ENCODE results near the gene MYOZ2.

The MYOZ2 gene

GRCh38 chr4:119197772-119198212 is 62.2 kb downstream of the MYOZ2 start:
- DNase-seq (ENCODE audit: low read depth), result no peak

- DNase-seq (ENCODE audit: low read depth), result no peak
Observed at GRCh38 chr4:119204916-119205315, 69.3 kb downstream of the MYOZ2 start.

GRCh38 chr4:119205690-119206089 is 70.1 kb downstream of the MYOZ2 start:
- DNase-seq (ENCODE audit: low read depth), result no peak

GRCh38 chr4:119206178-119206577 is 70.5 kb downstream of the MYOZ2 start:
- DNase-seq (ENCODE audit: low read depth), result no peak

GRCh38 chr4:119207051-119207450 is 71.4 kb downstream of the MYOZ2 start:
- DNase-seq (ENCODE audit: low read depth), result no peak

- DNase-seq (ENCODE audit: low read depth), result peak; percentile 71
Observed at GRCh38 chr4:119209077-119209476, 73.4 kb downstream of the MYOZ2 start.

- DNase-seq (ENCODE audit: low read depth), result no peak
Observed at GRCh38 chr4:119209586-119209985, 74.0 kb downstream of the MYOZ2 start.

GRCh38 chr4:119210775-119211174 is 75.1 kb downstream of the MYOZ2 start:
- DNase-seq (ENCODE audit: low read depth), result no peak

- no peak for DNase-seq (ENCODE audit: low read depth)
Observed at GRCh38 chr4:119211867-119212233, 76.2 kb downstream of the MYOZ2 start.

- DNase-seq (ENCODE audit: low read depth), result peak; percentile 98
Observed at GRCh38 chr4:119212234-119212963, 76.8 kb downstream of the MYOZ2 start, which contains the start of gene USP53. Gene USP53 (plus strand): TSS chr4:119212713. CDS start chr4:119239760, 27,047 bp downstream.

- DNase-seq (ENCODE audit: low read depth), result peak; percentile 33
Observed at GRCh38 chr4:119212964-119213606, 77.5 kb downstream of the MYOZ2 start.

GRCh38 chr4:119218093-119218492 is 82.5 kb downstream of the MYOZ2 start:
- no peak for DNase-seq (ENCODE audit: low read depth)

- no peak for DNase-seq (ENCODE audit: low read depth)
Observed at GRCh38 chr4:119221412-119221811, 85.8 kb downstream of the MYOZ2 start.

- no peak for DNase-seq (ENCODE audit: low read depth)
Observed at GRCh38 chr4:119227690-119228089, 92.1 kb downstream of the MYOZ2 start.

GRCh38 chr4:119228406-119228805 is 92.8 kb downstream of the MYOZ2 start:
- DNase-seq (ENCODE audit: low read depth), result no peak

GRCh38 chr4:119229908-119230687 is 94.5 kb downstream of the MYOZ2 start:
- no peak for DNase-seq (ENCODE audit: low read depth)

- no peak for DNase-seq (ENCODE audit: low read depth)
Observed at GRCh38 chr4:119231491-119231890, 95.9 kb downstream of the MYOZ2 start.

GRCh38 chr4:119232286-119232685 is 96.7 kb downstream of the MYOZ2 start:
- no peak for DNase-seq (ENCODE audit: low read depth)

GRCh38 chr4:119233191-119233590 is 97.6 kb downstream of the MYOZ2 start:
- DNase-seq (ENCODE audit: low read depth), result no peak

- no peak for DNase-seq (ENCODE audit: low read depth)
Observed at GRCh38 chr4:119233750-119234149, 98.1 kb downstream of the MYOZ2 start.

- DNase-seq (ENCODE audit: low read depth), result no peak
Observed at GRCh38 chr4:119237201-119237600, 101.6 kb downstream of the MYOZ2 start.
